Measurements from ENCODE around the gene MAN2B2.

DNA sequence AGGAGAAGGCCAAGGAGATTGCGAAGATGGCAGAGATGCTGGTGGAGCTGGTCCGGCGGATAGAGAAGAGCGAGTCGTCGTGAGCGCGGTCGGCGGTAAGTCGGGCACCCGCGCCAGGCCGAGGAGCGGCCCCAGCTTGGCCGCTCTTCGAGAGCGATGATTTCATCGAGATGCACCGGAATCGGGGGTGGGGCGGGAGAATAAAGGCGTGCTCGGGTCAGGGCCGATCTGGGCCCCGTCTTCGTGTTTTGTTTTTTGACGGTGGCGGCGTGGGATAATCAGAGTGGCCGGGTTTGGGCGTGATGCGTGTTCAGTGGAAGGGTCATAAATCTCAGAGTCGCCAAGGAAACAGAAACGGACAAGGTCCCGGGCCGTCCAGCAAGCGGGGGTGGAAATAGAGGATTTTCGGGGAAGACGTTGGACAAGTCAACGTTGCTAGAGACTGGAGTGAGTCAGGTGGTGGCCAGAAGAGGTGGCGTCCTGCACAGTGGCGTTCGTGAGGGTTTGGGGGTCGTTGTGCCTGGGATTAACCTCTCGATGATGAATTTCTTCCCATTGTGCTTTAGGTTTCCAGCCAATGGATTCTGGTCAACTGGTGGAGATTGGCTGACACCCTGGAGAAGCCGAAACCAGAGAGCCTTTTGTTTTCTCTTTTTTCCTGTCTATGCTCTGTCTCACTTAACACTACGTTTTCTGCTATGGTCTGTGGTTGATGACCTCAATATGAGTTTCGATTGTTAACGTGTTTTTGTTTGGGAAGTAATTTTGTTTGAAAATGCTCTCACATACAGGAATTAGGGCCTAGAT, 66.4 kb downstream of the MAN2B2 start:
- TF ChIP-seq CTCF (IDR thresholded peaks at IDR 0.05) (no peak), EP300 (IDR thresholded peaks at IDR 0.05) (no peak), POLR2AphosphoS5 (IDR thresholded peaks at IDR 0.05) (peak in 1 of 4 donors; percentile 21)

All from sigmoid colon (tissue), 4 donors.